CD14-positive monocyte (primary cell): Measurements from ENCODE around the gene IL3. TPM values are rescaled to one million over a fixed set of nuclear protein-coding genes. Genes with fewer than 3 reads are reported as not detected.
A peak's percentile ranks its signal among the peaks of the same experiment; 100 is the strongest.

Experiments
- DNase-seq, 3 donors: peaks; one replicate each; pipeline ENCODE4 v3.0.0-alpha.2; 2011 to 2022
- H2AFZ ChIP-seq: 2 replicates; pipeline ENCODE4 v1.6.0; 2012; ENCODE audit warnings: mild to moderate bottlenecking, low read depth, low read length, inconsistent platforms; ENCODE audit not compliant: insufficient read depth, poor library complexity, severe bottlenecking
- H3K27ac ChIP-seq, 2 donors: 1 replicate in 1 of 2; 2 replicates in 1 of 2; pipeline ENCODE4 v1.5.1; 2012 to 2013; ENCODE audit warnings: low read length in 2 of 2, control low read depth in 1 of 2, inconsistent platforms in 1 of 2, low read depth in 1 of 2, mild to moderate bottlenecking in 1 of 2
- H3K27me3 ChIP-seq, 2 donors: one replicate each; pipeline versions ENCODE4 v1.6.0 to v1.6.1; 2011 to 2013; ENCODE audit warnings: low read length in 2 of 2; ENCODE audit not compliant: control insufficient read depth in 2 of 2, insufficient read depth in 2 of 2
- H3K36me3 ChIP-seq, 2 donors: replicated peaks in 1 of 2; 1 replicate in 1 of 2; 2 replicates in 1 of 2; pipeline versions ENCODE4 v1.5.1 to v1.6.1; 2012 to 2013; ENCODE audit warnings: low read length in 2 of 2, control low read depth in 1 of 2, inconsistent platforms in 1 of 2, mild to moderate bottlenecking in 1 of 2; ENCODE audit not compliant: insufficient read depth in 2 of 2, control insufficient read depth in 1 of 2
- H3K4me1 ChIP-seq, 2 donors: 1 replicate in 1 of 2; 2 replicates in 1 of 2; pipeline versions ENCODE4 v1.5.1 to v1.6.1; 2012 to 2013; ENCODE audit warnings: low read length in 2 of 2, control low read depth in 1 of 2, inconsistent platforms in 1 of 2, mild to moderate bottlenecking in 1 of 2, moderate library complexity in 1 of 2; ENCODE audit not compliant: insufficient read depth in 2 of 2, control insufficient read depth in 1 of 2
- H3K4me2 ChIP-seq: replicated peaks from 2 replicates; pipeline ENCODE3; 2012; ENCODE audit warnings: low read length, moderate library complexity, mild to moderate bottlenecking; ENCODE audit not compliant: poor library complexity, severe bottlenecking; ENCODE audit errors: extremely low read depth
- H3K4me3 ChIP-seq, 3 experiments: fragments of 200-600 bp in 1 of 3; sonication (generic) in 1 of 3; replicated peaks in 1 of 3; 1 replicate in 2 of 3; 2 replicates in 1 of 3; pipeline ENCODE4 v1.5.1; 2011 to 2013; ENCODE audit warnings: low read length in 3 of 3, mild to moderate bottlenecking in 3 of 3, control low read depth in 2 of 3, low read depth in 2 of 3, inconsistent platforms in 1 of 3, moderate library complexity in 1 of 3
- H3K79me2 ChIP-seq: 2 replicates; pipeline ENCODE4 v1.6.0; 2012; ENCODE audit warnings: mild to moderate bottlenecking, control low read depth, inconsistent platforms, low read length, moderate library complexity; ENCODE audit not compliant: insufficient read depth
- H3K9ac ChIP-seq: 2 replicates; pipeline ENCODE4 v1.6.0; 2017; ENCODE audit warnings: low read length, mild to moderate bottlenecking; ENCODE audit not compliant: insufficient read depth, poor library complexity, severe bottlenecking
- H3K9me3 ChIP-seq, 2 donors: replicated peaks in 1 of 2; 1 replicate in 1 of 2; 2 replicates in 1 of 2; pipeline versions ENCODE4 v1.5.1 to v1.6.1; 2012 to 2013; ENCODE audit warnings: low read length in 2 of 2, control low read depth in 1 of 2; ENCODE audit not compliant: control insufficient read depth in 1 of 2, insufficient read depth in 1 of 2
- H4K20me1 ChIP-seq: 2 replicates; pipeline ENCODE4 v1.6.0; 2012; ENCODE audit warnings: mild to moderate bottlenecking, low read length, control low read depth, moderate library complexity; ENCODE audit not compliant: insufficient read depth
- H3K27ac Mint-ChIP-seq, 7 donors: one replicate each; pipeline ENCODE4 v1.8.0; 2020; ENCODE audit warnings: mild to moderate bottlenecking in 7 of 7, mixed read lengths in 7 of 7, moderate library complexity in 6 of 7, inconsistent platforms in 2 of 7
- H3K27me3 Mint-ChIP-seq, 3 donors: one replicate each; pipeline ENCODE4 v1.8.0; 2021 to 2022; ENCODE audit warnings: low read depth in 3 of 3, mild to moderate bottlenecking in 3 of 3, mixed read lengths in 3 of 3, moderate library complexity in 3 of 3, inconsistent platforms in 1 of 3
- H3K36me3 Mint-ChIP-seq, 2 donors: one replicate each; pipeline ENCODE4 v1.8.0; 2020; ENCODE audit warnings: mixed read lengths in 2 of 2, inconsistent platforms in 1 of 2, mild to moderate bottlenecking in 1 of 2
- H3K4me1 Mint-ChIP-seq: one replicate; pipeline ENCODE4 v1.8.0; 2020; ENCODE audit warnings: mild to moderate bottlenecking, mixed read lengths
- H3K4me3 Mint-ChIP-seq, 2 donors: one replicate each; pipeline ENCODE4 v1.8.0; 2020; ENCODE audit warnings: mild to moderate bottlenecking in 2 of 2, mixed read lengths in 2 of 2, moderate library complexity in 1 of 2
- H3K9me3 Mint-ChIP-seq, 7 donors: one replicate each; pipeline ENCODE4 v1.8.0; 2020 to 2022; ENCODE audit warnings: mixed read lengths in 7 of 7, mild to moderate bottlenecking in 6 of 7, moderate library complexity in 6 of 7, inconsistent platforms in 2 of 7
- WGBS: methylation state at CpG from one replicate; pipeline ENCODE4 v1.1.5; 2013; ENCODE audit warnings: missing lambda C conversion rate; ENCODE audit not compliant: insufficient coverage; 5-methylcytosine and 5-hydroxymethylcytosine counted together
- intact Hi-C, 2 donors: fragments of 100-400 bp; cut with micrococcal nuclease; formaldehyde crosslinking; loops; one replicate each; pipeline versions ENCODE4 v1.15.0 to v1.15.1; 2023
- polyA plus RNA-seq, 3 donors: library from polyadenylated mRNA; depleted of rRNA in 1 of 3; unstranded in 2 of 3; stranded (reverse) in 1 of 3; fragments of 300-500 nt in 2 of 3; fragments of >200 nt in 1 of 3; fragmentation: Illumina TruSeq in 2 of 3; gene quantifications; 1 replicate in 2 of 3; 2 replicates in 1 of 3; pipeline ENCODE4 v1.2.3, GENCODE V29; 2012 to 2021
- TF ChIP-seq, protein P1 (sequence below): fragments of 200-600 bp; IDR thresholded peaks from one replicate; pipeline ENCODE4 v1.8.0; 2022; ENCODE audit warnings: antibody characterized with exemption, mild to moderate bottlenecking

Gene IL3
- polyA plus RNA-seq, 3 donors = not detected

DNA sequence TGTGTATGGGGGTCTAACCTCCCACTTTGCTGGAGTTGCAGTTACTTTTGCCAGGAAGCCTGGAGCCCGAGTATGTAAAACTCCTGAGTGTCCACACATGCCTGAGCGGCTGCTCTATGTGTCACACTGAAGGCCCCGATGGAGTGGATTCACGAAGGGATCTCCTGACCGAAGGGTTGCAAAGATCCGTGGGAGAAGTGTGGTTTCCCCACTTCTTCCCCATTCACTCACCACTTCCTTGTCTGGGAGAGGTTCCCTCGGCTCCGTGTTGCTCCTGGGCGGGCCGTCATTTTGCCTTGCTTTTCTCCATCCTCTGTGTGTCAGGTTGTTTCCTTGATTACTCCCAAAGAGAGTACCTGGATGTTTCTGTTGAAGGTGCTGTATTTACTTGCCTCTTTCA lies 16.2 kb upstream of the IL3 start:
- peaks cover 15 to 45% (median 37%) of the 10 kb centered on the region in 3 donors for H3K27me3 Mint-ChIP-seq

DNA sequence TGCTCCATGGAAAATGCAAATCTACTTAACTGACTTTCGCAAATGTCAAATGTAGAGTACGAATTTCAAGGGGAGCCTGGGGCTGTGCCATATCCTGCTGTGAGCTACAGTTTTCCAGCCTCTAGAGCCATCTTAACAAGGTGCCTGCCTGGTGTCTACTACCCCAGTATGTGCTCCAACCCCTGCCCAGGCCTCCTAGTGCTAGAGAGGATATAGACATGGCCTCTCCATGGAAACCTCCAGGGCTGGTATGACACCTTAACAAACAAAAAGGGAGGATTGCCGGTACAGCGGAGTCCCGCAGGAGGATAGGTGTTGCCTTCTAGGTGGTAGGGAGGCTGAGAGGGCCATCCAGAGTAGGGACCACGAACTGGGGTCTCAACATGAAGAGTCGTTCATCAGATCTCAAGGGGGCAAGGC lies 13.6 kb upstream of the IL3 start:
- Histone ChIP-seq H3K9ac (no peak overlapping the region), H3K4me1 (peaks cover 9 to 16% of the 10 kb centered on the region in 2 donors), H4K20me1 (no peaks in the 10 kb centered on the region), H3K4me2 (no peak overlapping the region), H3K27me3 (peaks cover 0 to 22% of the 10 kb centered on the region in 2 donors), H3K4me3 (no peak overlapping the region), H3K79me2 (no peaks in the 10 kb centered on the region), H3K9me3 (no peaks in the 10 kb centered on the region), H2AFZ (no peak overlapping the region), H3K36me3 (no peaks in the 10 kb centered on the region), H3K27ac (no peak overlapping the region)
- 92% methylated on average over 6 of the region's 7 CpGs for WGBS
- H3K9me3 Mint-ChIP-seq = peaks cover 0 to 6% (median 3%) of the 10 kb centered on the region in 7 donors
- H3K4me1 Mint-ChIP-seq = peaks cover 20% of the 10 kb centered on the region
- H3K27me3 Mint-ChIP-seq = peaks cover 11 to 40% (median 31%) of the 10 kb centered on the region in 3 donors
- intact Hi-C loops = no loop called here
- no peak overlapping the region for H3K27ac Mint-ChIP-seq
- TF ChIP-seq, protein P1, sequence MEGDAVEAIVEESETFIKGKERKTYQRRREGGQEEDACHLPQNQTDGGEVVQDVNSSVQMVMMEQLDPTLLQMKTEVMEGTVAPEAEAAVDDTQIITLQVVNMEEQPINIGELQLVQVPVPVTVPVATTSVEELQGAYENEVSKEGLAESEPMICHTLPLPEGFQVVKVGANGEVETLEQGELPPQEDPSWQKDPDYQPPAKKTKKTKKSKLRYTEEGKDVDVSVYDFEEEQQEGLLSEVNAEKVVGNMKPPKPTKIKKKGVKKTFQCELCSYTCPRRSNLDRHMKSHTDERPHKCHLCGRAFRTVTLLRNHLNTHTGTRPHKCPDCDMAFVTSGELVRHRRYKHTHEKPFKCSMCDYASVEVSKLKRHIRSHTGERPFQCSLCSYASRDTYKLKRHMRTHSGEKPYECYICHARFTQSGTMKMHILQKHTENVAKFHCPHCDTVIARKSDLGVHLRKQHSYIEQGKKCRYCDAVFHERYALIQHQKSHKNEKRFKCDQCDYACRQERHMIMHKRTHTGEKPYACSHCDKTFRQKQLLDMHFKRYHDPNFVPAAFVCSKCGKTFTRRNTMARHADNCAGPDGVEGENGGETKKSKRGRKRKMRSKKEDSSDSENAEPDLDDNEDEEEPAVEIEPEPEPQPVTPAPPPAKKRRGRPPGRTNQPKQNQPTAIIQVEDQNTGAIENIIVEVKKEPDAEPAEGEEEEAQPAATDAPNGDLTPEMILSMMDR = no peak
- DNase-seq = no peak
- no peaks in the 10 kb centered on the region for H3K36me3 Mint-ChIP-seq
- no peak overlapping the region for H3K4me3 Mint-ChIP-seq

More for the DNA sequence above, 16.2 kb upstream of the IL3 start:
- Mint-ChIP-seq H3K9me3 (peaks cover 0 to 9% (median 5%) of the 10 kb centered on the region in 7 donors), H3K27ac (no peak overlapping the region), H3K4me1 (peaks cover 8% of the 10 kb centered on the region), H3K36me3 (no peaks in the 10 kb centered on the region), H3K4me3 (peak overlapping the region in 1 of 2 donors; percentile 29)
- H2AFZ ChIP-seq = no peak overlapping the region
- intact Hi-C loops = no loop called here
- 33% methylated on average over 1 of the region's 10 CpGs for WGBS
- peak overlapping the region; percentile 27 for H3K4me2 ChIP-seq
- H3K27me3 ChIP-seq = peaks cover 0 to 32% of the 10 kb centered on the region in 2 donors
- no peaks in the 10 kb centered on the region for H3K79me2 ChIP-seq
- H3K9me3 ChIP-seq = no peaks in the 10 kb centered on the region
- TF ChIP-seq, protein P1 = no peak
- peaks cover 9% of the 10 kb centered on the region in 2 donors for H3K4me1 ChIP-seq
- no peak overlapping the region for H3K9ac ChIP-seq
- H3K4me3 ChIP-seq = peak overlapping the region in 1 of 3 experiments; percentile 10
- H4K20me1 ChIP-seq = no peaks in the 10 kb centered on the region
- H3K27ac ChIP-seq = no peak overlapping the region
- no peaks in the 10 kb centered on the region for H3K36me3 ChIP-seq
- DNase-seq = peak; percentile 36 to 77 (median 43)
